PC-3 (cell line): ENCODE results near the gene NTHL1.

ENCODE experiments used
- EZH2 ChIP-seq: fragments of 300-600 bp; sonication (generic); IDR thresholded peaks from one replicate; pipeline ENCODE4 v1.6.1; 2017; ENCODE audit warnings: antibody characterized with exemption, mild to moderate bottlenecking, low read length; ENCODE audit not compliant: unreplicated experiment
- EZH2phosphoT487 ChIP-seq: fragments of 300-600 bp; sonication (generic); IDR thresholded peaks from 2 replicates; pipeline ENCODE4 v1.6.1; 2018; ENCODE audit warnings: mild to moderate bottlenecking, antibody characterized with exemption, low read length, borderline replicate concordance
- TF ChIP-seq, protein P1 (sequence below): fragments of 300-600 bp; sonication (generic); conservative IDR thresholded peaks from 2 replicates; pipeline ENCODE4 v1.5.1; 2017; ENCODE audit warnings: antibody characterized with exemption, low read depth, mild to moderate bottlenecking, low read length

DNA sequence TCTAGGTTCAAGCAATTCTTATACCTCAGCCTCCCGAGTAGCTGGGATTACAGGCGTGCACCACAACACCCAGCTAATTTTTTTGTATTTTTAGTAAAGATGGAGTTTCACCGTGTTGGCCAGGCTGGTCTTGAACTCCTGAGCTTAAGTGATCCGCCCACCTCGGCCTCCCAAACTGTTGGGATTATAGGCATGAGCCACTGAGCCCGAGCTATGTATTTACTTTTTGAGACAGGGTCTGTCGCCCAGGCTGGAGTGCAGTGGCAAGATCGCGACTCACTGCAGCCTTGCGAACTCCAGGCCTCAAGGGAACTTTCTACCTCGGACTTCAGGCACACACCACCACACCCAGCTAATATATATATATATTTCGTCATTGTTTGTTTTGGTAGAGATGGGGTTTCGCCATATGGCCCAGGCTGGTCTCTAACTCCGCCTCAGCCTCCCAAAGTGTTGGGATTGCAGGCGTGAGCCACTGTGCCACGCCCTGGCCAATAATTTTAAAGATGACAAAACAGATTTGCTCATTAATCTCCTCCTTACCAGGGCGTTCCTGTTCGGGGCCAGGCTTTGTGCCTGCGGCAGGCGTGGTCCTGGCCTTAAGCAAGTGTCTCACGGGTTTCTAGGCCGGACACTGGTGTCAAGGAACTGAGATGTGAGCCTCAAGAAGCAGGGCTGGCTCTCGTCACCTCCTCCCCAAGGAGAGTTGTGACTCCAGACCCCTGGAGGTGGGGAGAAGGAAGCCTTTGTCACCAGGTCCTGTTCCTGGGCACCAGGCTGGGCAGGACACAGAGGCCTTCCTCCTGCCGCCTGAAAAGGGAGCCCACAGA lies 32.3 kb downstream of the NTHL1 start:
- no peak for TF ChIP-seq EZH2
- TF ChIP-seq, protein P1, sequence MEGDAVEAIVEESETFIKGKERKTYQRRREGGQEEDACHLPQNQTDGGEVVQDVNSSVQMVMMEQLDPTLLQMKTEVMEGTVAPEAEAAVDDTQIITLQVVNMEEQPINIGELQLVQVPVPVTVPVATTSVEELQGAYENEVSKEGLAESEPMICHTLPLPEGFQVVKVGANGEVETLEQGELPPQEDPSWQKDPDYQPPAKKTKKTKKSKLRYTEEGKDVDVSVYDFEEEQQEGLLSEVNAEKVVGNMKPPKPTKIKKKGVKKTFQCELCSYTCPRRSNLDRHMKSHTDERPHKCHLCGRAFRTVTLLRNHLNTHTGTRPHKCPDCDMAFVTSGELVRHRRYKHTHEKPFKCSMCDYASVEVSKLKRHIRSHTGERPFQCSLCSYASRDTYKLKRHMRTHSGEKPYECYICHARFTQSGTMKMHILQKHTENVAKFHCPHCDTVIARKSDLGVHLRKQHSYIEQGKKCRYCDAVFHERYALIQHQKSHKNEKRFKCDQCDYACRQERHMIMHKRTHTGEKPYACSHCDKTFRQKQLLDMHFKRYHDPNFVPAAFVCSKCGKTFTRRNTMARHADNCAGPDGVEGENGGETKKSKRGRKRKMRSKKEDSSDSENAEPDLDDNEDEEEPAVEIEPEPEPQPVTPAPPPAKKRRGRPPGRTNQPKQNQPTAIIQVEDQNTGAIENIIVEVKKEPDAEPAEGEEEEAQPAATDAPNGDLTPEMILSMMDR, result no peak
- TF ChIP-seq EZH2phosphoT487, result no peak
